MCF 10A (cell line): Measurements from ENCODE around the gene COL27A1. TPM values are rescaled to one million over a fixed set of nuclear protein-coding genes. Genes with fewer than 3 reads are reported as not detected.
A peak's percentile ranks its signal among the peaks of the same experiment; 100 is the strongest.

Source experiments
- BruUV-seq: library from RNA; stranded (reverse); fragments of 400-500 nt; replicated peaks from 2 replicates; lab custom pipeline; 2021; lab: Mats Ljungman, UMichigan
- CTCF ChIA-PET: fragments of 300-600 bp; sonication (Branson Sonifier 250); formaldehyde crosslinking; extraction: SDS; loops from one replicate; lab custom pipeline; 2021; ENCODE audit warnings: antibody characterized with exemption, inconsistent platforms; lab: Yijun Ruan, JAX
- POLR2A ChIA-PET: fragments of 300-600, 350-650 bp; sonication (Branson Sonifier 250); formaldehyde crosslinking; extraction: SDS; loops from one replicate; lab custom pipeline; 2020; ENCODE audit warnings: antibody characterized with exemption, inconsistent platforms; lab: Yijun Ruan, JAX
- DNase-seq: peaks from one replicate; pipeline ENCODE4 v3.0.0-alpha.2; 2018; ENCODE audit not compliant: unreplicated experiment
- H3K27ac Mint-ChIP-seq: one replicate; pipeline ENCODE4 v1.8.0; 2022; ENCODE audit warnings: mild to moderate bottlenecking, low read depth, mixed read lengths; ENCODE audit not compliant: unreplicated experiment
- H3K27me3 Mint-ChIP-seq: one replicate; pipeline ENCODE4 v1.8.0; 2022; ENCODE audit warnings: mixed read lengths; ENCODE audit not compliant: insufficient read depth, unreplicated experiment
- H3K36me3 Mint-ChIP-seq: one replicate; pipeline ENCODE4 v1.8.0; 2022; ENCODE audit warnings: mild to moderate bottlenecking, moderate library complexity, mixed read lengths; ENCODE audit not compliant: insufficient read depth, unreplicated experiment
- H3K4me1 Mint-ChIP-seq: one replicate; pipeline ENCODE4 v1.8.0; 2022; ENCODE audit warnings: mixed read lengths; ENCODE audit not compliant: insufficient read depth, unreplicated experiment
- H3K4me3 Mint-ChIP-seq: one replicate; pipeline ENCODE4 v1.8.0; 2022; ENCODE audit warnings: mild to moderate bottlenecking, moderate library complexity, mixed read lengths; ENCODE audit not compliant: unreplicated experiment
- H3K9me3 Mint-ChIP-seq: one replicate; pipeline ENCODE4 v1.8.0; 2022; ENCODE audit warnings: mixed read lengths; ENCODE audit not compliant: unreplicated experiment
- CTCF ChIP-seq: fragments of 200-600 bp; IDR thresholded peaks from one replicate; pipeline ENCODE4 v1.8.0; 2022; ENCODE audit warnings: antibody characterized with exemption, mild to moderate bottlenecking; ENCODE audit not compliant: unreplicated experiment
- intact Hi-C: fragments of 100-400 bp; cut with micrococcal nuclease; formaldehyde crosslinking; loops from 2 replicates; pipeline ENCODE4 v1.14.1; 2022
- total RNA-seq: library from RNA; stranded (reverse); gene quantifications from 2 replicates; pipeline ENCODE4 v1.2.3, GENCODE V29; 2022

COL27A1 gene
- total RNA-seq, 1 experiment from 2014 or later: 2.9 TPM

- no peak for TF ChIP-seq CTCF
- intact Hi-C loops: loop anchor here (10.0 kb wide), 1 partner anchor 46 kb away; the partner anchor contains the start of gene COL27A1
- DNase-seq: no peak
- no peaks in the 10 kb centered on the region for H3K9me3 Mint-ChIP-seq
- H3K27ac Mint-ChIP-seq: no peak overlapping the region
- no TSS peak for BruUV-seq
- H3K36me3 Mint-ChIP-seq: peaks cover 6% of the 10 kb centered on the region
- POLR2A ChIA-PET: interaction anchor here (0.8 kb wide), 1 partner anchor 182 kb away, joined by 3 read pairs; no protein-coding TSS in a partner anchor
- peaks cover 78% of the 10 kb centered on the region for H3K27me3 Mint-ChIP-seq
- peaks cover 6% of the 10 kb centered on the region for H3K4me1 Mint-ChIP-seq
- CTCF ChIA-PET: interaction anchor here (0.7 to 8.4 kb wide), 14 partner anchors 9 to 904 kb away, joined by 3 to 160 read pairs (median 6); partner anchors contain the start of gene COL27A1
- no peak overlapping the region for H3K4me3 Mint-ChIP-seq
These were observed 46.2 kb upstream of the COL27A1 start for GRCh38 chr9:114109124-114109523.

GRCh38 chr9:114110180-114110579 is 45.2 kb upstream of the COL27A1 start:
- peak; percentile 48 for DNase-seq
- H3K4me1 Mint-ChIP-seq: peaks cover 6% of the 10 kb centered on the region
- TF ChIP-seq CTCF: no peak
- no peak overlapping the region for H3K4me3 Mint-ChIP-seq
- H3K9me3 Mint-ChIP-seq: no peaks in the 10 kb centered on the region
- peaks cover 73% of the 10 kb centered on the region for H3K27me3 Mint-ChIP-seq
- BruUV-seq: no TSS peak
- intact Hi-C loops: no loop called here
- no peak overlapping the region for H3K27ac Mint-ChIP-seq
- ChIA-PET POLR2A (interaction anchor here (1.0 kb wide), 1 partner anchor 181 kb away, joined by 3 read pairs; no protein-coding TSS in a partner anchor), CTCF (interaction anchor here (0.6 to 8.4 kb wide), 5 partner anchors 27 to 1187 kb away, joined by 3 to 160 read pairs (median 4); no protein-coding TSS in a partner anchor)
- peaks cover 6% of the 10 kb centered on the region for H3K36me3 Mint-ChIP-seq

GRCh38 chr9:114112325-114112724 is 43.0 kb upstream of the COL27A1 start:
- no peak for TF ChIP-seq CTCF
- ChIA-PET CTCF (interaction anchor here (0.6 to 8.4 kb wide), 6 partner anchors 9 to 205 kb away, joined by 3 to 43 read pairs (median 3); no protein-coding TSS in a partner anchor), POLR2A (no interaction called here)
- Mint-ChIP-seq H3K27me3 (peaks cover 56% of the 10 kb centered on the region), H3K36me3 (peaks cover 6% of the 10 kb centered on the region), H3K4me3 (no peak overlapping the region), H3K4me1 (peaks cover 6% of the 10 kb centered on the region), H3K27ac (no peak overlapping the region), H3K9me3 (no peaks in the 10 kb centered on the region)
- BruUV-seq: no TSS peak
- DNase-seq: no peak
- intact Hi-C loops: no loop called here

- no TSS peak for BruUV-seq
- POLR2A ChIA-PET: interaction anchor here (0.5 kb wide), 1 partner anchor 13 kb away, joined by 3 read pairs; no protein-coding TSS in a partner anchor
- no peak for TF ChIP-seq CTCF
- Mint-ChIP-seq H3K27ac (no peak overlapping the region), H3K36me3 (peaks cover 6% of the 10 kb centered on the region), H3K4me3 (no peak overlapping the region), H3K9me3 (no peaks in the 10 kb centered on the region), H3K4me1 (peaks cover 6% of the 10 kb centered on the region), H3K27me3 (peaks cover 56% of the 10 kb centered on the region)
- intact Hi-C loops: no loop called here
- peak; percentile 53 for DNase-seq
- CTCF ChIA-PET: interaction anchor here (0.7 to 8.4 kb wide), 5 partner anchors 8 to 204 kb away, joined by 3 to 43 read pairs (median 3); no protein-coding TSS in a partner anchor
These were observed 42.4 kb upstream of the COL27A1 start for GRCh38 chr9:114112778-114113584.
